Activated CD8-positive, alpha-beta T cell treated with anti-CD3 and anti-CD28 coated beads for 36 hours (primary cell): ENCODE data around the gene RETREG1. TPM values are rescaled to one million over a fixed set of nuclear protein-coding genes. Genes with fewer than 3 reads are reported as not detected.

Experiments used
- ATAC-seq: fragments of 200-7000 bp; cut with Tn5 transposase; one replicate; pipeline ENCODE4 v1.10.0; 2021; ENCODE audit warnings: mild to moderate bottlenecking, moderate library complexity
- CTCF ChIA-PET: fragments of 350-600 bp; sonication (Branson Sonifier 250); formaldehyde crosslinking; loops from one replicate; lab custom pipeline; 2021; ENCODE audit warnings: antibody characterized with exemption; lab: Charles Lee
- POLR2A ChIA-PET: fragments of 350-600 bp; sonication (Branson Sonifier 250); formaldehyde crosslinking; loops from one replicate; lab custom pipeline; 2021; ENCODE audit warnings: antibody characterized with exemption; lab: Charles Lee
- DNase-seq: peaks from one replicate; pipeline ENCODE4 v3.0.0-alpha.2; 2020
- H3K27ac Mint-ChIP-seq: one replicate; pipeline ENCODE4 v1.8.0; 2021; ENCODE audit warnings: mild to moderate bottlenecking, mixed read lengths
- H3K27me3 Mint-ChIP-seq: one replicate; pipeline ENCODE4 v1.8.0; 2021; ENCODE audit warnings: mixed read lengths
- H3K36me3 Mint-ChIP-seq: one replicate; pipeline ENCODE4 v1.8.0; 2021; ENCODE audit warnings: low read depth, mixed read lengths
- H3K4me1 Mint-ChIP-seq: one replicate; pipeline ENCODE4 v1.8.0; 2021; ENCODE audit warnings: low read depth, mixed read lengths
- H3K4me3 Mint-ChIP-seq: one replicate; pipeline ENCODE4 v1.8.0; 2021; ENCODE audit warnings: mild to moderate bottlenecking, moderate library complexity, mixed read lengths
- H3K9me3 Mint-ChIP-seq: one replicate; pipeline ENCODE4 v1.8.0; 2021; ENCODE audit warnings: mixed read lengths
- CTCF ChIP-seq: fragments of 200-600 bp; IDR thresholded peaks from one replicate; pipeline ENCODE4 v1.8.0; 2022; ENCODE audit warnings: antibody characterized with exemption, mild to moderate bottlenecking
- intact Hi-C: fragments of 100-400 bp; cut with micrococcal nuclease; formaldehyde crosslinking; loops from one replicate; pipeline ENCODE4 v1.10.0; 2022
- total RNA-seq, 2 experiments: library from RNA; stranded (reverse); gene quantifications; one replicate each; pipeline ENCODE4 v1.2.3, GENCODE V29; 2021

The RETREG1 gene
- total RNA-seq, 2 experiments from 2014 or later, result 31.7 to 31.9 TPM

GRCh38 chr5:16600946-16601345, 15.9 kb downstream of the RETREG1 start:
- Mint-ChIP-seq H3K27me3 (no peaks in the 10 kb centered on the region), H3K27ac (peak overlapping the region; percentile 62), H3K4me3 (no peak overlapping the region), H3K9me3 (no peaks in the 10 kb centered on the region), H3K4me1 (peaks cover 67% of the 10 kb centered on the region), H3K36me3 (peaks cover 43% of the 10 kb centered on the region)
- DNase-seq (no peak), ATAC-seq (no peak)
- no peak for TF ChIP-seq CTCF
- ChIA-PET CTCF (no interaction called here), POLR2A (no interaction called here)
- intact Hi-C loops, result no loop called here

GRCh38 chr5:16600397-16600796, 16.4 kb downstream of the RETREG1 start:
- Mint-ChIP-seq H3K9me3 (no peaks in the 10 kb centered on the region), H3K4me1 (peaks cover 70% of the 10 kb centered on the region), H3K27ac (peak overlapping the region; percentile 62), H3K27me3 (no peaks in the 10 kb centered on the region), H3K4me3 (no peak overlapping the region), H3K36me3 (peaks cover 42% of the 10 kb centered on the region)
- DNase-seq (no peak), ATAC-seq (no peak)
- POLR2A ChIA-PET, result no interaction called here
- intact Hi-C loops, result no loop called here
- no peak for TF ChIP-seq CTCF
- CTCF ChIA-PET, result no interaction called here

GRCh38 chr5:16597946-16598694, 18.7 kb downstream of the RETREG1 start:
- H3K4me1 Mint-ChIP-seq, result peaks cover 64% of the 10 kb centered on the region
- H3K9me3 Mint-ChIP-seq, result no peaks in the 10 kb centered on the region
- H3K27ac Mint-ChIP-seq, result no peak overlapping the region
- ATAC-seq (no peak), DNase-seq (no peak)
- H3K36me3 Mint-ChIP-seq, result peaks cover 48% of the 10 kb centered on the region
- CTCF ChIA-PET, result no interaction called here
- intact Hi-C loops, result no loop called here
- H3K27me3 Mint-ChIP-seq, result no peaks in the 10 kb centered on the region
- H3K4me3 Mint-ChIP-seq, result no peak overlapping the region
- no peak for TF ChIP-seq CTCF
- POLR2A ChIA-PET, result no interaction called here

GRCh38 chr5:16596581-16596940, 20.2 kb downstream of the RETREG1 start:
- DNase-seq (no peak), ATAC-seq (no peak)
- Mint-ChIP-seq H3K4me1 (peaks cover 64% of the 10 kb centered on the region), H3K27me3 (no peaks in the 10 kb centered on the region), H3K36me3 (peaks cover 42% of the 10 kb centered on the region), H3K9me3 (no peaks in the 10 kb centered on the region), H3K27ac (no peak overlapping the region), H3K4me3 (no peak overlapping the region)
- intact Hi-C loops, result no loop called here
- ChIA-PET POLR2A (no interaction called here), CTCF (interaction anchor here (2.0 kb wide), 1 partner anchor 11 kb away, joined by 4 read pairs; no protein-coding TSS in a partner anchor)
- no peak for TF ChIP-seq CTCF

- intact Hi-C loops, result no loop called here
- Mint-ChIP-seq H3K36me3 (peaks cover 42% of the 10 kb centered on the region), H3K4me3 (no peak overlapping the region), H3K9me3 (no peaks in the 10 kb centered on the region), H3K27ac (no peak overlapping the region), H3K27me3 (no peaks in the 10 kb centered on the region), H3K4me1 (peaks cover 68% of the 10 kb centered on the region)
- ChIA-PET CTCF (interaction anchor here (1.3 to 2.0 kb wide), 2 partner anchors 10 to 71 kb away, joined by 3 to 4 read pairs; no protein-coding TSS in a partner anchor), POLR2A (no interaction called here)
- TF ChIP-seq CTCF, result no peak
- no peak for ATAC-seq
- no peak for DNase-seq
Measured at GRCh38 chr5:16595881-16596580, 20.8 kb downstream of the RETREG1 start.
